GM19023 (cell line): ENCODE measurements around the gene STK16.

Experiments used
- ATAC-seq: cut with Tn5 transposase; IDR thresholded peaks from one replicate; pipeline ENCODE4 v1.9.1; 2021; ENCODE audit warnings: mild to moderate bottlenecking, moderate library complexity; ENCODE audit not compliant: unreplicated experiment

STK16 gene

DNA sequence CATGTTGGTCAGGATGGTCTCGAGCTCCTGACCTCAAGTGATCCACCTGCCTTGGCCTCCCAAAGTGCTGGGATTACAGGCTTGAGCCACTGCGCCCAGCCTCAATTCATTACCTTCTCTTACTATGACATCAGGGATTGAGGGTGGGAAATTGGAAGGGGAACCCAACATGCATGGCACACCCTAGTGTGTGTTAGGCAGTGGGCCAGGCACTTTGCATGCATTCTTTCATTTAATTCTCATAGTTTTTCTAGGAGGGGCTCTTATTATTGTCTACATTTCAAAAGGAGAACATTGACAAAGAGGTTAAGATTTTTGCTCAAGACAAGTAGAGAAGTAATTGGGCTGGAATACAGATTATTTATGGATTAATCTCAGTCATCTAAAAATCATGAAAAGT, 23.0 kb downstream of the STK16 start:
- ATAC-seq: no peak

DNA sequence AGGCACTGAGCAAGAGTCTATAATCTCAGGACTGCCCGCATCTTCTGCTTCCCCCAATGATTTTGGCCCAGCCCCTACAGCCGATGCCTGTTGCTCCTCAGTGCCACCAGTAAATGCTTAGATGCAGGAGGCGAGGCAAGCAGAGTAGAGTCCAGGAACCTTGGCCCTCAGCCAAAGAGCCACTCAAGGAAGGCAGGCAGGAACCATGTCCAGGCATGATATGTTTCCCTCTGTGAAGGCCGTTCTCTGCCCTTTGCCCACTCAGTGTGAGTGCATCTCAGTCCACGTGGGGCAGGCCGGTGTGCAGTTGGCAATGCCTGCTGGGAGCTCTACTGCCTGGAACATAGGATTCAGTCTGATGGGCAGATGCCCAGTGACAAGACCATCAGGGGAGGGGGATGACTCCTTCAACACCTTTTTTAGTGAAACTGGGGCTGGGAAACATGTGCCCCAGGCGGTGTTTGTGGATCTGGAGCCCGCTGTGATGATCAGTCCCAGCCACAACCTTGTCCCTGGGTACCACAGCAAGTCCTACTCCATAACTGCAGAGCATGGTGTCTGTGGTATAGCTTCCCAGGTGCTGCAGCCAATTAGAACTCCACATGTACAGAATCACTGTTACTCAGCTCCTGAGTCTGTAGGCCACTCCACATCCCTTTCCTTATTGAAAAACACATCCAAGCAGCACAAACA, 24.2 kb downstream of the STK16 start:
- no peak for ATAC-seq

DNA sequence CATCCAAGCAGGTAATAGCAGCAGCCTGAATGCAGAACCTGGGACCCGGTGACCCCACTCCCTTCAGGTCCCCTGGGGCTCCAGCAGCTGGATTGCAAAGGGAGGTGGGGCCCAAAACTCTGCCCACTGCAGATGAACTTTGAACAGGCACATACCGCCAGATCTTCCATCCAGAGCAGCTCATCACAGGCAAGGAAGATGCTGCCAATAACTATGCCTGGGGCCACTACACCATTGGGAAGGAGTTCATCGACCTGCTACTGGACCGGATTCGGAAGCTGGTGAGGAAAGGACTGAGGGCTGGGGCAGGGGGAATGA, 24.7 kb downstream of the STK16 start:
- no peak for ATAC-seq

DNA sequence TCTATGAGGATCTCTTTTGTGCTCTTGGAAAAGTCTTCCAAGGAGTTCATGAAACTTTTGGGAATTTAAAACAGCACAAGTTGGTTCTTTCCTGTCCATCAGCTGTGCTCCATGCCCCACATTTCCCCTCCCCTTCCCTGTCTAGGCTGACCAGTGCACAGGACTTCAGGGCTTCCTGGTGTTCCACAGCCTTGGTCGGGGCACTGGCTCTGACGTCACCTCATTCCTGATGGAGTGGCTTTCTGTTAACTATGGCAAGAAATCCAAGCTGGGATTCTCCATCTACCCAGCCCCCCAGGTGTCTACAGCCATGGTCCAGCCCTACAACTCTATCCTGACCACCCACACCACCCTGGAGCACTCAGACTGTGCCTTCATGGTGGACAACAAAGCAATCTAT, 25.7 kb downstream of the STK16 start:
- no peak for ATAC-seq

DNA sequence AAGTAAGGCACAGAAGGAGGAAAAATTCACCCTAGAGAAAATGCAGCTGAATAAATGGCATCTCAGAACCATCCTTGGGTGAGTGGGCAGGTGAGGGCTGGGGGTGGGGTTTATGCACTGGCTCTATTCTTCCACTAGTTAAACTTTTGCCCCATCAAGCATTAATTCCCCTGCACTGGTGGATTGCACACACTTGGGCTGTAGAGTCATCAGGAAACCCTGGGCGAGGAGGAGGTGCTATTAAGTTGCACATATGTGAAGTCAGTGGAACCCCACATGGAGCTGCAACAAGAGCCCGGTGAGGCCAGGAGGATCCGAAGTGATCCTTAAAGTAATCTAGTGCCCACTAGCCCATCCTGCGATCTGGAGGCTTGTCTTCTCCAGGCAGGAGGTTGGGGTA, 27.1 kb downstream of the STK16 start:
- no peak for ATAC-seq

DNA sequence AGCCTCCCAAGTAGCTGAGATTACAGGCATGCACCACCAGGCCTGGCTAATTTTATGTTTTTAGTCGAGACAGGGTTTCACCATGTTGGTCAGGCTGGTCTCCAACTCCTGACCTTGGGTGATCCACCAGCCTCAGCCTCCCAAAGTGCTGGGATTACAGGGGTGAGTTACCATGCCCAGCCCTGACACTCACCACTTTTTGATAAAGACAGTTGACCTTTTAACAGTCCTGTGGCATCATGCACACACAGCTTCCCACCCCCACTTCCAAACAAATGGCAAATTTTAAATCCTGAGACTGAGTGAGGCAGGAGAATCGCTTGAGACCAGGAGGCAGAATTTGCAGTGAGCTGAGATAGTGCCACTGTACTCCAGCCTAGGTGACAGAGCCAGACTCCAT, 27.7 kb downstream of the STK16 start:
- ATAC-seq: no peak

DNA sequence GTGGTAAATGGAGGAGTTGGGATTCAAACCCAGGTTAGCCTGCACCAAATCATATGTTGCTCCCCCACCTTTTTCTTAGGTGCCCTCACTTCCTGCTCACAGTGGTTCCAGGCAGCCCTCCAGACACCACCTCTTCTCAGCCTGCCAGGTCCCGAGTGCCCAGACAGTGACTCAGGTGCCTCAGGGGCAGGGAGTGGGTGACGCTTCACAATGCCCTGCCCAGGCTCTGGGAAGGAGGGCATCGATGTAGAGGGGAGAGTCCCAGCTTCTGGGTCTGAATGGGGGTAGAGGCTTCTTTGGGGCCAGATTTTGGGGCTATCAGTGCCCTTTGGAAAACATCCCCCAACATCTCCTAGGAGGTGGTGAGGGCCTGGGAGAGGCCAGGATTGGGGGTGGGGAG, 28.7 kb downstream of the STK16 start:
- no peak for ATAC-seq

DNA sequence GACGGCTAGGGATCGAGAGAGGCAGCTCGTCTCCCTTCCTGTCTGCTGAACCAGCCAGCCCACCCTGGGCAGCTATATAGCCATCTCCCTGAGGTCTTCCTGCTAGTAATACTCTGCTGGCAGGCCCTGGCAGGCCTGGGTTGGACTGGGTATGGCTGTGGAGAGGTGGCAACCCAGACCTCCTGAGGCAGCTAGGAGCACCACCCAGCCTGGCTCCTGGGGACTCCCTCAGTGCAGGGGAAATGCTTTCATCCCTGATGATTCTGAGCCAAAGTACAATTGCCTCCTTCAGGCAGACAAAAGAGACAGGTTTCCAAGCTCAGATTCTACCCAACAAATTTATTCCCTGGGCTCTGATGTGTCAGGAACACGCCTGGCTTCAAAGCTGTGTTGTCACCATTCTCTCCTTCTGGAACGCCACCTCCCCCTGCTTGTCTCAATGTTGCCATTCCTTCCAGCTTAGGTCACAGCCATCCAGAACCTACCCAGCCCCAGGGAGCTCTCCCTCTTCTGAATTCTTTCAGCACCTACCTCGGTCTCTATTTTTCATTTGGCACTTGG, 29.2 kb downstream of the STK16 start:
- no peak for ATAC-seq

DNA sequence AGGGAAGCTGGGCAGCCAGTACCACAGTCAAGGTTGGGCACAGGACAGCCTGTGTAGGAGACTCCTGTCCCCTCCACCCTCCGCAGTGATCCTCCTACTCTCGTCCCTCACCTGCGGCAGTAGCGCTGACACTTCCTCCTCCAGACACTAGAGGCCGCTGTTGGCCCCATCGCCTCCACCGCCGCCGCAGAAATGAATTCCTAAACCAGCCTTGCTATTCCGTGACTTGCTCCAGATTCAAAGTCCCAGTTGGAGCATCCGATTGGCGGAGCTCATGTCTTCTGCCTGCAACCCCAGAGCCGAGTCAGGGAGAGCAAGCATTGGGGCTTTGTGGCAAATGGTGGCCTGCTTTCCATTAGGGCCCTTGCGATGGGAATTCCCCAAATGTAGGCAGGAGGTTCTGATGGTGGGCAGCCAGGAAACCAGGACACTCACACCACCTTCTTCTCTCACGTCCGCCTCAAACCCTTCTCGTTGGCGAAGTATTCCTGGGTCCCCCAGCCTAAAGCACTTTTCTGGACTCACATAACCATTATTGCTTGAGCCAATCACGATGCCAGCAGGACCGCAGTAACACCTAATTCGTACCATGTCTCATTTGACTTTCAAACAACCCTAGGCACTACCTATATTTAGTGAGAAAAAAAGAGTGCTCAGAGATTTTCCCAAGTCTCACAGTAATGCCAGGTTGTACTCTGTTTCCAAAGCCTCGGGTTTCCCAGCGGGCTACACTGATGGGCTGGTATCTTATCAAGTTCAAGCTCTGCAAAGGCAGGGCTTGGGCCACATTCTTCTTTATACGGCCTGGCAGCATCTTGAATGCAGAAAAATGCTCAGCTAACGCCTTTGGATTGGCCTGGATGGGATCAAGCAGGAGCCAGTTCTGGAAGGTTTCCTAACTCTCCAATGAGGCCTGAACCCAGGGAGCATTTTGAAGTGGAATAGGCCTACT, 32.7 kb downstream of the STK16 start:
- ATAC-seq: no peak

DNA sequence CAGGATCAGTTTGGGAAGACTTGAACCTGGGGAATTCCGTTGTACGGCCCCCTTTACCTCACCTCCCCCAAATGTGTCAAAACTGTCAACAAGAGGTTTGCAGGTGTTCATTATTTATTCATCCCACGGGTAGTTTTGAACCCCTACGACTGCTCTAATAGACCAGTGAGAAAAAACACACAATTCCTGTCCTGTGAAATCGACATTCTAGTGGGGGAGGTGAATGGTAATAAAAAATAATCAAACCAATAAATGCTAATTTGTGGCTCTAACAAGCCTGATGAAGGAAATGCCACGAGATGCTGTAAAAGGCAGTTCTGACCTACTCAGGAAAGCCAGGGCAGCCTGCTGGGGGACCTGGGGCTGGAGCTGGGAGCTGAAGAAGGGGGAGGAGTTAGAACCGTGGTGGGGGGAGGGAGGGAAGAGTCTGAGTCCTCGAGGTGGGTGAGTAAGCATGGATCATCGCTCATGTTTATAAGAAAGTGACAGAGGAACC, 33.4 kb downstream of the STK16 start:
- no peak for ATAC-seq

DNA sequence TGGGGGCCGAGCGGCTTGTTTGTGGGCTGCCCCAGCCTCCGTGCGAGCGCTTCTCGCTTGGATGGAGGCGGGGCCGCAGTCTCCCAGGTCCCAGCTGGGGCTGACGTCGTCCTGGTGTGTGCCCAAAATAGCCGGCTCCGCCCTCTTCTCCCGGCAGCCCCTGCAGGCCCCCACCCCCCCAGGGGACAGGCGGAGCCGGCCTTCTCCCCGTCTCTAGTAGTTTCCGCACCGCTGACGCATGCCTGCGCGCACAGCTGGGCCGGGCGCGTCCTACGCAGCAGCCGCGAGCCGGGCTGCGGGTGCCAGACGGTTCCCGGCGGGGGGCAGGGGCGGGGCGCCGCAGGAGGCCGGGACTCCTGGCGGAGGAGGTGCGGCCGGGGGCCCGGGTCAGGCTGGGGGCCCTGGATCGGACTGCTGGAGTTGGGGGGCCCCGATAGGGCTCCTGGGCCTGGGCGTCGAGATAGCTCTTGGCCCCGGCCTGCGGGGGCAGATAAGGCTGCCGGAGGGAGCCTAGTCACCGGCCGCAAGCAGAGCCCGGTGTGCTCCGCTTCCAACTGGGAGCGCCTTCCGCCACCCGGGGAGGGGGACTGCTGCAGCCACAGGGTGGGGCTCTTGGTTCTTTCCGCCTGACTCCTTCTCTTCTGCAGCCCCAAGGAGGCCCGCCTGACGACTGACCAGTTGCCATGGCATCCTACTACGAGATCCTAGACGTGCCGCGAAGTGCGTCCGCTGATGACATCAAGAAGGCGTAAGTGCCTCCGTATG, 34.1 kb downstream of the STK16 start, which contains the start of gene DNAJB2:
DNAJB2 (plus strand) TSS at position 216 of the 765 bp plus-strand sequence; CDS start at position 684, 468 bp downstream.
- ATAC-seq: peak; percentile 87

DNA sequence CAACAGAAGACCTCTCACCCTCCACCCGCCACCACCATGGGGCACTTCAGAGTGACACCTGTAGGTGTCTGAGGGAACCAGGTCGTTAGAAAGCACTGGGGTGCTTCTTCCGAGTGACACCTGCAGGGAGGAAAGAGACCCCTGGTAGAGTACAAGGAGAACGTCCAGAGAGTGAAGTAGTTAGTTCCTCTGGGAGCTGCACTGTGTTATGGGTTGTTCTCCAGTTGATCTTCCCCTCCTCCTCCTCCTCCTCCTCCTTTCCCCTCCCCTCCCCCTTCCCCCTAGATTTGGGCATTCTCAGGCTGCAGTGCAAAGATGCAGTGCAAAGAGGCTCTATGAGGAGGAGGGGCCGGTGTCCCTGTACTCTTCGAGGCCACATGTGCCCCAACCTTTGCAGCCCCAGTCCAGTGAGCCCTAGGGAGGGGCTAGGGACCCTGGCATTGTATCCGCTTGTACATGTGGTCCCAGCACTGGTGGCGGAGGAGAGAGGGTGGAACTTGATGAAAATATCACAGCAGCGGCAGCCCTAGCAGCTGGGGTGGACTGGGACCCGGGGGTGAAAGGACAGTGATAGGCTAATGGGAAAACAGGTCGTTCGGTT, 34.7 kb downstream of the STK16 start:
- ATAC-seq: no peak

DNA sequence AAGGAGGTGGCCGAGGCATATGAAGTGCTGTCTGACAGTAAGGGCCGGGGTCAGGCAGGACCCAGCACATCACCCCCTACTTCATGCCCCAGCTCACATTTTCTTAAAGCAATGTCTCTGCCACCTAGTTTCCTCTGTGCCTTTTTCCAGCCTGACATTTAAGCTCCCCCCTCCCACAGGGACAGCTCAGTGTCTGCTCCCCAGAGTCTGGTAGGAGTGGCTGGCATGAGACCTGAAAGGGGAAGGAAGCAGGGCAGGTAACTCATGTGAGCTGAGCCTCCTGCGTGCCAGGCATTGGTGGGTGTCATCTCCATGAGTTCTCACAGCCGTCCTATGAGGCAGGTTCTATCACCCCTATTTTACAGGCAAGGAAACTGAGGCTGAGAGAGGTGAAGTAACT, 35.4 kb downstream of the STK16 start:
- no peak for ATAC-seq

DNA sequence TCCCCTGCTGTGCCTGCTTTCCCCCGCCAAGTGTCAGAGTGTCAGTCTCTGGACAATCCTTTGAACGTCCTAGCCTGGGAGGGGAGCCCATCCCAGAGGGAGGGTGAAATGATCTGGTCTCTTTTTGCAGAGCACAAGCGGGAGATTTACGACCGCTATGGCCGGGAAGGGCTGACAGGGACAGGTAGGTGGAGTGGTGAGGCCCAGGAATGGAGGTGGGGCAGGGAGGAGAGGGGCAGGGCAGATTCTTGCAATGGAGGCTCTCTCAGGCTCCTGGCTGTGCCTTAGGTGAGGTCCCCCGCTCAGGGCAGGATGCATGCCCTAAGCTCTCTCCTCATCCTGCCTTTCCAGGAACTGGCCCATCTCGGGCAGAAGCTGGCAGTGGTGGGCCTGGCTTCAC, 36.3 kb downstream of the STK16 start:
- no peak for ATAC-seq

DNA sequence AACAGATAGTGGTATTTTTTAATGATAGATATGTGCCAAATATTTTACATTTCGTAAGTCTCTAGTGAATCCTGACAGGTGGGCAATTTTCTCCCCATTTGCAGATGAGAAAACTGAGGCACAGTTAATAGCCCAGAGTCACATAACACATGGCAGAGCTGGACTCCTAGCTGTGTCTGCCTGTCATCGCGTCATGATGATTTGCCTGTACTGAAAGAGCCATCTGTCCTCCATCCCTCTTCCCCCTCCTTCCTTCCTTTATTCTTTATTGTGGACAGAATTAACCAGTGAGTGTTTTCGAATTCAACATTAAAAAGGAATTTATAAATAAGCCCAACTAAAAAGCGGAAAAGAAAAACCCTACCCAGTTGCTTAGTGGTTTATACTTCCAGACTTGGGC, 37.1 kb downstream of the STK16 start:
- no peak for ATAC-seq

DNA sequence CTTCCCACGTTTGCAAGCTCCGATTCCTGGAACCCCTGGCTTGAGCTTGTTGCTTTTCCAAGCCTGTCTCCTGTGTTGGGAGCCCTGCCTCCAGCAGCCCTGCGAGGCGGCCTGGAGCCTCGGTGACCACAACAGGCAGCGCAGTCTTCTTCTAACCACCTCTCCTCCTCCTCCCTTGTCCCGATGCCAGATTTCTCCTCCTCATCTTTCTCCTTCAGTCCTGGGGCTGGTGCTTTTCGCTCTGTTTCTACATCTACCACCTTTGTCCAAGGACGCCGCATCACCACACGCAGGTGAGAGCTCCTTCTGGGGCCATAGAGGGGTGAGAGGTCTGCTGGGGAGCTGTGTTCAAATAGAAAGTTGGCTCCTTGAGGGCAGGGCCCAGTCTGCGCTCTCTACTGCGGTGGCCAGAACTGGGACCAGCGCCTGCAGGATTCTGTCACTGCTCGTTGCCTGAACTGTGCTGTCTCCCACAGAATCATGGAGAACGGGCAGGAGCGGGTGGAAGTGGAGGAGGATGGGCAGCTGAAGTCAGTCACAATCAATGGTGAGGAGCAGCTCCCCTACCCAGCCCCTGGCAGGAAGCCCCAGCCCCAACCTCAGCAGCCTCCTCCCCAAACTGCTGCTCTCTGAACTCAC, 37.8 kb downstream of the STK16 start:
- no peak for ATAC-seq

DNA sequence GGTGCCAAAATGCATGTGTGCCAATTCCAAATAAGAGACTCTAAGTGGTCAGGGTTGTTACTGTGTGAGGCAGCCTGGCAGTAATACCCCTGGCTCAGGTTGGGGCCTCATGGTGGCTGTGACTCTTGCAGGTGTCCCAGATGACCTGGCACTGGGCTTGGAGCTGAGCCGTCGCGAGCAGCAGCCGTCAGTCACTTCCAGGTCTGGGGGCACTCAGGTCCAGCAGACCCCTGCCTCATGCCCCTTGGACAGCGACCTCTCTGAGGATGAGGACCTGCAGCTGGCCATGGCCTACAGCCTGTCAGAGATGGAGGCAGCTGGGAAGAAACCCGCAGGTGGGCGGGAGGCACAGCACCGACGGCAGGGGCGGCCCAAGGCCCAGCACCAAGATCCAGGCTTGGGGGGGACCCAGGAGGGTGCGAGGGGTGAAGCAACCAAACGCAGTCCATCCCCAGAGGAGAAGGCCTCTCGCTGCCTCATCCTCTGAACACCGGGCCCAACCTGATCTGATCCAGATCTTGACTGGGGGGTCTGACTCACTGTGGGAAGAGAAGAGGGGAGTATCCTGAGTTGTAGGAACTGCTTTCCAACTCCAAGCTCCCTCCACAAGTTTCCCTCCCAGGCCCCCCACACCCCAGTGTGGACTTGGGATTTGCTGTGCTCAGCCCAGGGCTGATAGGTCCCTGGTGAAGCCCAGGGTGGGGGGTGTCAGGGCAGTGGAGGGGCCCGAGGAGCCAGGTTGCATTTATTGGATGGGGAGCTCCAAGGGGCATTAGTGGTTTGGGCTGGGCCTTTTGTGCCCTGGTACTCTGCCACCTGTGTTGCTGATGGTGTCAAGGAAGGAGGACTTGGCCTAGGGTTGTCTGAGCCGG, 39.5 kb downstream of the STK16 start:
- no peak for ATAC-seq

DNA sequence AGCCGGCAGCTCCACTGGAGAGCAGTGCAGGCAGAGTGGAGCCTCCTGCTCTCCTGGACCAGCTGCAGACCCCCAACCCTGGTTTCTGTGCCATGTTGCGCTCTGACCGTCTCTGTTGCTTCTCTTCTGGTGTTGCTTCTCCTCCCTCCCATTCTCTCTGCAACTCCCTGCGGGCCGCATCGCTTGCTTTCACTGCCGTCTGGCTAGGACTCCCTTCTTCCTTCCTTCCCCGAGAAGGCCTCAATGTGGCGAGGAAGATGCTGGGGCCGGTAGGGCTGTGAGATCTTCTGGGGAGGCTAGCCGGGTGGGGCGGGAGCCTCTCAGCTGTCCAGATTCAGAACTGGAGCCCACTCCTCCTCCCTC, 40.1 kb downstream of the STK16 start:
- no peak for ATAC-seq

DNA sequence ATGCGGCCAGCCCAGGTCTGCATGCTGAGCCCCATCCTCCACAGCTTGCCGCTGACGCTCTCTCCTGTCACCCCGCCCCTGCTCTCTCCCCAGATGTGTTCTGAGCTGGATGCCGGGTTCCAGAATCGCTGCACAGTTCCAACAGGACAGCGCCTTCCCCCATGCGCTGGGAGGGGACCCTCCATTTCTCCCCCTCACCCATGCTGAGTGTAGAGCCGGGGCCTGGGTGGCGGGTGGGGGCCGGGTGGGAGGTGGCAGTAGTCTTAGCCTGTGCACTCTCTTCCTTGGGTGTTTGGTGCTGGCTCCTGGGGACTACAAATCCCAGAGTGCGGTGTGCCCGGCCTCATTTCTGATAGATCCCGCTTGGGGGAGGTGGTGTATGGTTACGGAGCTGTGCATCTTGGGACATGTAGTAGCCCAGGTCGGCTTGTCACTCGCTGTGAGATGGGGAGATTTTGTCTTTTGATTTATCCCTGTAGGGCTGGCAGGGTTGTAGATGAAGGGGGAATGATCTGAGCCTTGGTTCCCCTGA, 40.7 kb downstream of the STK16 start:
- ATAC-seq: no peak
